WTC11 (cell line): ENCODE results near the gene RNF149. TPM values are rescaled to one million over a fixed set of nuclear protein-coding genes. Genes with fewer than 3 reads are reported as not detected.

Experiments used
- ATAC-seq: fragments of 200-7000 bp; cut with Tn5 transposase; 2 replicates; pipeline ENCODE4 v1.10.0; 2021; ENCODE audit warnings: mild to moderate bottlenecking, moderate library complexity
- CTCF ChIA-PET: fragments of 300-600 bp; sonication (Branson Sonifier 250); formaldehyde crosslinking; loops from one replicate; lab custom pipeline; 2021; ENCODE audit warnings: antibody characterized with exemption; lab: Charles Lee
- POLR2A ChIA-PET: fragments of 350-600 bp; sonication (Branson Sonifier 250); formaldehyde crosslinking; loops from one replicate; lab custom pipeline; 2021; ENCODE audit warnings: antibody characterized with exemption; lab: Charles Lee
- DNase-seq: peaks from one replicate; pipeline ENCODE4 v3.0.0; 2021; ENCODE audit warnings: low spot score
- H3K27ac Mint-ChIP-seq: 2 replicates; pipeline ENCODE4 v1.8.0; 2021; ENCODE audit warnings: mixed read lengths
- H3K27me3 Mint-ChIP-seq: 2 replicates; pipeline ENCODE4 v1.8.0; 2021; ENCODE audit warnings: low read depth, mild to moderate bottlenecking, moderate library complexity, mixed read lengths
- H3K36me3 Mint-ChIP-seq: 2 replicates; pipeline ENCODE4 v1.8.0; 2021; ENCODE audit warnings: mixed read lengths
- H3K4me1 Mint-ChIP-seq: 2 replicates; pipeline ENCODE4 v1.8.0; 2022; ENCODE audit warnings: mixed read lengths
- H3K4me3 Mint-ChIP-seq: 2 replicates; pipeline ENCODE4 v1.8.0; 2021; ENCODE audit warnings: mild to moderate bottlenecking, moderate library complexity, mixed read lengths
- H3K9me3 Mint-ChIP-seq: 2 replicates; pipeline ENCODE4 v1.8.0; 2021; ENCODE audit warnings: mixed read lengths
- ATF1 ChIP-seq: sonication (generic); formaldehyde crosslinking; IDR thresholded peaks from 2 replicates; pipeline ENCODE4 v1.8.1; 2023; ENCODE audit warnings: mild to moderate bottlenecking, moderate library complexity, missing genetic modification reagents
- ATF2 ChIP-seq: sonication (generic); formaldehyde crosslinking; IDR thresholded peaks from 2 replicates; pipeline ENCODE4 v1.8.1; 2022; ENCODE audit warnings: low read depth, missing genetic modification reagents, borderline replicate concordance
- CTCF ChIP-seq: fragments of 200-600 bp; IDR thresholded peaks from 2 replicates; pipeline ENCODE4 v1.8.0; 2022; ENCODE audit warnings: antibody characterized with exemption
- ELF4 ChIP-seq: sonication (generic); formaldehyde crosslinking; IDR thresholded peaks from 2 replicates; pipeline ENCODE4 v1.8.1; 2022; ENCODE audit warnings: low read depth, mild to moderate bottlenecking, moderate library complexity, missing genetic modification reagents
- GTF2I ChIP-seq: fragments of 250-450 bp; sonication (Bioruptor Pico); conservative IDR thresholded peaks from 2 replicates; pipeline ENCODE4 v1.4.0; 2021; ENCODE audit warnings: mild to moderate bottlenecking
- IRF2 ChIP-seq: sonication (generic); formaldehyde crosslinking; IDR thresholded peaks from 2 replicates; pipeline ENCODE4 v1.8.0; 2022; ENCODE audit warnings: low read depth, missing genetic modification reagents, borderline replicate concordance
- JUN ChIP-seq: sonication (generic); formaldehyde crosslinking; IDR thresholded peaks from 2 replicates; pipeline ENCODE4 v1.8.0; 2023; ENCODE audit warnings: mild to moderate bottlenecking, missing genetic modification reagents
- MXD4 ChIP-seq: fragments of 250-450 bp; sonication (Bioruptor Pico); IDR thresholded peaks from 2 replicates; pipeline ENCODE4 v1.8.0; 2021; ENCODE audit warnings: mild to moderate bottlenecking, moderate library complexity, borderline replicate concordance
- NR1H2 ChIP-seq: sonication (generic); formaldehyde crosslinking; IDR thresholded peaks from 2 replicates; pipeline ENCODE4 v1.9.0; 2021; ENCODE audit warnings: mild to moderate bottlenecking, moderate library complexity, missing genetic modification reagents
- PRDM15 ChIP-seq: sonication (generic); formaldehyde crosslinking; IDR thresholded peaks from 2 replicates; pipeline ENCODE4 v1.8.0; 2022; ENCODE audit warnings: missing genetic modification reagents
- TP53 ChIP-seq: sonication (generic); formaldehyde crosslinking; IDR thresholded peaks from 2 replicates; pipeline ENCODE4 v1.8.1; 2023; ENCODE audit warnings: mild to moderate bottlenecking, missing genetic modification reagents
- ZNF232 ChIP-seq: sonication (generic); formaldehyde crosslinking; IDR thresholded peaks from 2 replicates; pipeline ENCODE4 v1.8.0; 2022; ENCODE audit warnings: mild to moderate bottlenecking, missing genetic modification reagents
- ZNF263 ChIP-seq: sonication (generic); formaldehyde crosslinking; IDR thresholded peaks from 2 replicates; pipeline ENCODE4 v1.8.1; 2022; ENCODE audit warnings: low read depth, mild to moderate bottlenecking, moderate library complexity, missing genetic modification reagents
- ZNF396 ChIP-seq: fragments of 250-450 bp; sonication (Bioruptor Pico); IDR thresholded peaks from 2 replicates; pipeline ENCODE4 v1.8.0; 2021; ENCODE audit warnings: mild to moderate bottlenecking, moderate library complexity, borderline replicate concordance
- ZNF425 ChIP-seq: fragments of 250-450 bp; sonication (Bioruptor Pico); conservative IDR thresholded peaks from 2 replicates; pipeline ENCODE4 v1.9.0; 2021; ENCODE audit warnings: mild to moderate bottlenecking
- ZNF512 ChIP-seq: sonication (generic); formaldehyde crosslinking; IDR thresholded peaks from 2 replicates; pipeline ENCODE4 v1.8.1; 2022; ENCODE audit warnings: missing genetic modification reagents, borderline replicate concordance
- total RNA-seq: library from RNA; stranded (reverse); gene quantifications from 3 replicates; pipeline ENCODE4 v1.2.3, GENCODE V29; 2021
- TF ChIP-seq, protein P1 (sequence below): sonication (generic); formaldehyde crosslinking; IDR thresholded peaks from 2 replicates; pipeline ENCODE4 v1.8.0; 2022; ENCODE audit warnings: mild to moderate bottlenecking, missing genetic modification reagents

RNF149 gene
- total RNA-seq, 1 experiment from 2014 or later, result 25.6 TPM

GRCh38 chr2:101293544-101293943, 15.0 kb downstream of the RNF149 start:
- H3K27me3 Mint-ChIP-seq, result no peaks in the 10 kb centered on the region
- H3K36me3 Mint-ChIP-seq, result peaks cover 30% of the 10 kb centered on the region
- H3K4me1 Mint-ChIP-seq, result peaks cover 5% of the 10 kb centered on the region; the same call in 1 of the 2 replicates
- H3K4me3 Mint-ChIP-seq, result no peak overlapping the region
- H3K9me3 Mint-ChIP-seq, result no peaks in the 10 kb centered on the region
- ATAC-seq, result no peak
- TF ChIP-seq ATF2 (CRISPR knock-in tag), result no peak
- POLR2A ChIA-PET, result no interaction called here
- CTCF ChIA-PET, result interaction anchor here (0.7 kb wide), 1 partner anchor 727 kb away, joined by 4 read pairs; no protein-coding TSS in a partner anchor
- no peak for DNase-seq
- H3K27ac Mint-ChIP-seq, result no peak overlapping the region

GRCh38 chr2:101291973-101292372, 16.5 kb downstream of the RNF149 start:
- H3K27me3 Mint-ChIP-seq, result no peaks in the 10 kb centered on the region
- ATAC-seq (no peak), DNase-seq (no peak)
- H3K9me3 Mint-ChIP-seq, result no peaks in the 10 kb centered on the region
- no peak overlapping the region for H3K4me3 Mint-ChIP-seq
- H3K27ac Mint-ChIP-seq, result no peak overlapping the region
- H3K4me1 Mint-ChIP-seq, result peaks cover 5% of the 10 kb centered on the region; the same call in 1 of the 2 replicates
- peaks cover 38% of the 10 kb centered on the region for H3K36me3 Mint-ChIP-seq
- ChIA-PET POLR2A (no interaction called here), CTCF (no interaction called here)
- TF ChIP-seq ZNF512 (no peak), TP53 (CRISPR knock-in tag) (no peak), ELF4 (no peak), ZNF425 (CRISPR knock-in tag) (no peak), CTCF (no peak), GTF2I (CRISPR knock-in tag) (no peak), NR1H2 (CRISPR knock-in tag) (no peak), PRDM15 (CRISPR knock-in tag) (no peak), MXD4 (no peak), IRF2 (no peak), ZNF263 (CRISPR knock-in tag) (no peak), ATF1 (CRISPR knock-in tag) (no peak), ZNF232 (CRISPR knock-in tag) (no peak), ZNF396 (CRISPR knock-in tag) (no peak), JUN (no peak)
- TF ChIP-seq, protein P1, sequence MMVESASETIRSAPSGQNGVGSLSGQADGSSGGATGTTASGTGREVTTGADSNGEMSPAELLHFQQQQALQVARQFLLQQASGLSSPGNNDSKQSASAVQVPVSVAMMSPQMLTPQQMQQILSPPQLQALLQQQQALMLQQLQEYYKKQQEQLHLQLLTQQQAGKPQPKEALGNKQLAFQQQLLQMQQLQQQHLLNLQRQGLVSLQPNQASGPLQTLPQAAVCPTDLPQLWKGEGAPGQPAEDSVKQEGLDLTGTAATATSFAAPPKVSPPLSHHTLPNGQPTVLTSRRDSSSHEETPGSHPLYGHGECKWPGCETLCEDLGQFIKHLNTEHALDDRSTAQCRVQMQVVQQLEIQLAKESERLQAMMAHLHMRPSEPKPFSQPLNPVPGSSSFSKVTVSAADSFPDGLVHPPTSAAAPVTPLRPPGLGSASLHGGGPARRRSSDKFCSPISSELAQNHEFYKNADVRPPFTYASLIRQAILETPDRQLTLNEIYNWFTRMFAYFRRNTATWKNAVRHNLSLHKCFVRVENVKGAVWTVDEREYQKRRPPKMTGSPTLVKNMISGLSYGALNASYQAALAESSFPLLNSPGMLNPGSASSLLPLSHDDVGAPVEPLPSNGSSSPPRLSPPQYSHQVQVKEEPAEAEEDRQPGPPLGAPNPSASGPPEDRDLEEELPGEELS, result no peak
